Activated CD8-positive, alpha-beta memory T cell treated with anti-CD3 and anti-CD28 coated beads, Interleukin-2, amount 50 U/mL, for 48 hours (primary cell): ENCODE results near the gene ARHGEF12.

Experiments
- DNase-seq: peaks from one replicate; pipeline ENCODE4 v3.0.0-alpha.2; 2020

The ARHGEF12 gene

GRCh38 chr11:120344302-120345004, 8.2 kb downstream of the ARHGEF12 start:
- no peak for DNase-seq

- no peak for DNase-seq
These were observed 10.0 kb downstream of the ARHGEF12 start for GRCh38 chr11:120346233-120346632.

- DNase-seq, result no peak
These were observed 14.4 kb downstream of the ARHGEF12 start for GRCh38 chr11:120350637-120351036.

- DNase-seq, result no peak
These were observed 16.2 kb downstream of the ARHGEF12 start for GRCh38 chr11:120352405-120352804.

GRCh38 chr11:120354068-120354467, 17.9 kb downstream of the ARHGEF12 start:
- DNase-seq, result no peak

- no peak for DNase-seq
These were observed 18.6 kb downstream of the ARHGEF12 start for GRCh38 chr11:120354779-120355178.

- no peak for DNase-seq
These were observed 21.4 kb downstream of the ARHGEF12 start for GRCh38 chr11:120357620-120358019.

GRCh38 chr11:120358729-120359128, 22.5 kb downstream of the ARHGEF12 start:
- DNase-seq, result no peak

GRCh38 chr11:120363436-120363835, 27.2 kb downstream of the ARHGEF12 start:
- DNase-seq, result no peak

- DNase-seq, result no peak
These were observed 29.3 kb downstream of the ARHGEF12 start for GRCh38 chr11:120365512-120365911.

GRCh38 chr11:120372296-120372695, 36.1 kb downstream of the ARHGEF12 start:
- no peak for DNase-seq

- DNase-seq, result no peak
These were observed 38.9 kb downstream of the ARHGEF12 start for GRCh38 chr11:120375076-120375475.

GRCh38 chr11:120376547-120377182, 40.5 kb downstream of the ARHGEF12 start:
- DNase-seq, result no peak

GRCh38 chr11:120378474-120378873, 42.3 kb downstream of the ARHGEF12 start:
- DNase-seq, result no peak

- DNase-seq, result no peak
These were observed 45.2 kb downstream of the ARHGEF12 start for GRCh38 chr11:120381401-120381800.

GRCh38 chr11:120383518-120384155, 47.4 kb downstream of the ARHGEF12 start:
- DNase-seq, result no peak

GRCh38 chr11:120384476-120384875, 48.3 kb downstream of the ARHGEF12 start:
- no peak for DNase-seq

GRCh38 chr11:120385110-120385509, 48.9 kb downstream of the ARHGEF12 start:
- no peak for DNase-seq

- no peak for DNase-seq
These were observed 49.4 kb downstream of the ARHGEF12 start for GRCh38 chr11:120385655-120386054.

GRCh38 chr11:120386318-120386717, 50.1 kb downstream of the ARHGEF12 start:
- no peak for DNase-seq

- no peak for DNase-seq
These were observed 50.7 kb downstream of the ARHGEF12 start for GRCh38 chr11:120386774-120387371.

- no peak for DNase-seq
These were observed 52.0 kb downstream of the ARHGEF12 start for GRCh38 chr11:120388261-120388660.

GRCh38 chr11:120389693-120390584, 53.7 kb downstream of the ARHGEF12 start:
- no peak for DNase-seq
